ENCODE results near the gene GPC6.

GPC6 gene

GRCh38 chr13:93753639-93754038 lies 527.0 kb downstream of the GPC6 start:
- DNase-seq = no peak

GRCh38 chr13:93755341-93755740 lies 528.7 kb downstream of the GPC6 start:
- DNase-seq = no peak

GRCh38 chr13:93758575-93758974 lies 532.0 kb downstream of the GPC6 start:
- DNase-seq = peak; percentile 72

- DNase-seq = no peak
Observed at GRCh38 chr13:93762708-93763426, 536.3 kb downstream of the GPC6 start.

- no peak for DNase-seq
Observed at GRCh38 chr13:93765062-93765461, 538.5 kb downstream of the GPC6 start.

GRCh38 chr13:93765811-93766210 lies 539.2 kb downstream of the GPC6 start:
- no peak for DNase-seq

- no peak for DNase-seq
Observed at GRCh38 chr13:93766719-93767118, 540.1 kb downstream of the GPC6 start.

- no peak for DNase-seq
Observed at GRCh38 chr13:93767180-93767916, 540.7 kb downstream of the GPC6 start.

GRCh38 chr13:93767917-93768409 lies 541.4 kb downstream of the GPC6 start:
- DNase-seq = no peak

GRCh38 chr13:93769101-93769500 lies 542.5 kb downstream of the GPC6 start:
- DNase-seq = no peak

- DNase-seq = no peak
Observed at GRCh38 chr13:93769607-93770006, 543.0 kb downstream of the GPC6 start.

- no peak for DNase-seq
Observed at GRCh38 chr13:93771227-93771626, 544.6 kb downstream of the GPC6 start.

- DNase-seq = peak; percentile 23
Observed at GRCh38 chr13:93771782-93772181, 545.2 kb downstream of the GPC6 start.

GRCh38 chr13:93774506-93774905 lies 547.9 kb downstream of the GPC6 start:
- no peak for DNase-seq

- no peak for DNase-seq
Observed at GRCh38 chr13:93775027-93775426, 548.4 kb downstream of the GPC6 start.

GRCh38 chr13:93775507-93776108 lies 549.0 kb downstream of the GPC6 start:
- peak; percentile 80 for DNase-seq

- peak; percentile 57 for DNase-seq
Observed at GRCh38 chr13:93776936-93777335, 550.3 kb downstream of the GPC6 start.

GRCh38 chr13:93777504-93777903 lies 550.9 kb downstream of the GPC6 start:
- no peak for DNase-seq

- DNase-seq = no peak
Observed at GRCh38 chr13:93778548-93778947, 551.9 kb downstream of the GPC6 start.

- no peak for DNase-seq
Observed at GRCh38 chr13:93784191-93784590, 557.6 kb downstream of the GPC6 start.

- no peak for DNase-seq
Observed at GRCh38 chr13:93786846-93787489, 560.4 kb downstream of the GPC6 start.

GRCh38 chr13:93788456-93788855 lies 561.8 kb downstream of the GPC6 start:
- no peak for DNase-seq

GRCh38 chr13:93789058-93789457 lies 562.5 kb downstream of the GPC6 start:
- no peak for DNase-seq

Data from HCEC 1CT (cell line).